M059J (cell line): ENCODE data around the gene SYNJ1. TPM values are rescaled to one million over a fixed set of nuclear protein-coding genes. Genes with fewer than 3 reads are reported as not detected.
A peak's percentile ranks its signal among the peaks of the same experiment; 100 is the strongest.
"Not testable (repeated sequence)": the region's sequence is repeated elsewhere in the genome, so short reads cannot be mapped to it uniquely, and the experiment has no call there.

Experiments used
- DNase-seq: peaks from one replicate; pipeline ENCODE4 v3.0.0-alpha.2; 2012; ENCODE audit warnings: low read depth
- total RNA-seq: library from RNA; depleted of rRNA; stranded (reverse); fragments of >200 nt; shearing (Covaris generic); gene quantifications from 2 replicates; pipeline ENCODE4 v1.2.3, GENCODE V29; 2014

Gene SYNJ1
- total RNA-seq, 1 experiment from 2014 or later: 16.7 TPM

GRCh38 chr21:32698286-32698685, 29.5 kb downstream of the SYNJ1 start:
- DNase-seq: no peak

GRCh38 chr21:32695482-32695881, 32.3 kb downstream of the SYNJ1 start:
- not testable (repeated sequence) for DNase-seq

GRCh38 chr21:32693581-32693980, 34.2 kb downstream of the SYNJ1 start:
- DNase-seq: no peak

- no peak for DNase-seq
Observed at GRCh38 chr21:32690085-32690484, 37.7 kb downstream of the SYNJ1 start.

GRCh38 chr21:32687643-32688345, 40.0 kb downstream of the SYNJ1 start:
- no peak for DNase-seq

GRCh38 chr21:32682696-32683474, 44.9 kb downstream of the SYNJ1 start:
- DNase-seq: no peak

- no peak for DNase-seq
Observed at GRCh38 chr21:32674731-32675130, 53.1 kb downstream of the SYNJ1 start.

- no peak for DNase-seq
Observed at GRCh38 chr21:32674038-32674437, 53.8 kb downstream of the SYNJ1 start.

GRCh38 chr21:32666258-32666657, 61.6 kb downstream of the SYNJ1 start:
- DNase-seq: no peak

GRCh38 chr21:32664095-32664494, 63.7 kb downstream of the SYNJ1 start:
- not testable (repeated sequence) for DNase-seq

GRCh38 chr21:32661981-32662380, 65.8 kb downstream of the SYNJ1 start:
- not testable (repeated sequence) for DNase-seq

- not testable (repeated sequence) for DNase-seq
Observed at GRCh38 chr21:32661026-32661782, 66.6 kb downstream of the SYNJ1 start.

GRCh38 chr21:32658524-32658923, 69.3 kb downstream of the SYNJ1 start:
- DNase-seq: no peak

- DNase-seq: peak; percentile 26
Observed at GRCh38 chr21:32653326-32653901, 74.4 kb downstream of the SYNJ1 start.

- no peak for DNase-seq
Observed at GRCh38 chr21:32648165-32648564, 79.6 kb downstream of the SYNJ1 start.

- DNase-seq: no peak
Observed at GRCh38 chr21:32645261-32646182, 82.3 kb downstream of the SYNJ1 start.

- no peak for DNase-seq
Observed at GRCh38 chr21:32641710-32642698, 85.8 kb downstream of the SYNJ1 start.

GRCh38 chr21:32626621-32627196, 101.1 kb downstream of the SYNJ1 start:
- peak; percentile 94 for DNase-seq

- DNase-seq: not testable (repeated sequence)
Observed at GRCh38 chr21:32618218-32618617, 109.6 kb downstream of the SYNJ1 start.
